Hepatocyte (in vitro differentiated cells): Measurements from ENCODE around the gene LDLRAP1. TPM values are rescaled to one million over a fixed set of nuclear protein-coding genes. Genes with fewer than 3 reads are reported as not detected.

Experiments used
- DNase-seq: peaks from one replicate; pipeline ENCODE4 v3.0.0-alpha.2; 2016; ENCODE audit warnings: low spot score
- H2AFZ ChIP-seq: fragments of 200-600 bp; sonication (generic); 2 replicates; pipeline ENCODE4 v1.6.0; 2016; ENCODE audit warnings: antibody characterized with exemption, mild to moderate bottlenecking
- H3K27ac ChIP-seq: fragments of 200-600 bp; sonication (generic); 2 replicates; pipeline ENCODE4 v1.5.1; 2016; ENCODE audit warnings: mild to moderate bottlenecking
- H3K27me3 ChIP-seq: fragments of 200-600 bp; sonication (generic); 2 replicates; pipeline ENCODE4 v1.6.1; 2016
- H3K36me3 ChIP-seq: fragments of 200-600 bp; sonication (generic); replicated peaks from 2 replicates; pipeline ENCODE4 v1.5.1; 2016; ENCODE audit warnings: low read depth; ENCODE audit not compliant: insufficient read depth
- H3K4me1 ChIP-seq: fragments of 200-600 bp; sonication (generic); 2 replicates; pipeline ENCODE4 v1.5.1; 2016; ENCODE audit warnings: mild to moderate bottlenecking, moderate library complexity; ENCODE audit not compliant: insufficient read depth
- H3K4me2 ChIP-seq: fragments of 200-600 bp; sonication (generic); 2 replicates; pipeline ENCODE4 v1.6.0; 2016
- H3K4me3 ChIP-seq: fragments of 200-600 bp; sonication (generic); 2 replicates; pipeline ENCODE4 v1.5.1; 2016; ENCODE audit warnings: mild to moderate bottlenecking
- H3K79me2 ChIP-seq: fragments of 200-600 bp; sonication (generic); 2 replicates; pipeline ENCODE4 v1.6.0; 2017; ENCODE audit warnings: mild to moderate bottlenecking
- H3K9me2 ChIP-seq: fragments of 200-600 bp; sonication (generic); replicated peaks from 2 replicates; pipeline ENCODE4 v1.6.0; 2017; ENCODE audit warnings: mild to moderate bottlenecking; ENCODE audit not compliant: insufficient read depth
- H3K9me3 ChIP-seq: fragments of 200-600 bp; sonication (generic); 2 replicates; pipeline ENCODE4 v1.5.1; 2016; ENCODE audit warnings: low read depth, mild to moderate bottlenecking
- H4K20me1 ChIP-seq: fragments of 200-600 bp; sonication (generic); 2 replicates; pipeline ENCODE4 v1.6.0; 2016; ENCODE audit warnings: mild to moderate bottlenecking; ENCODE audit not compliant: insufficient read depth, poor library complexity, severe bottlenecking
- CTCF ChIP-seq: fragments of 200-600 bp; sonication (generic); IDR thresholded peaks from 2 replicates; pipeline ENCODE4 v1.5.1; 2016; ENCODE audit warnings: antibody characterized with exemption, mild to moderate bottlenecking; ENCODE audit not compliant: poor library complexity
- EZH2 ChIP-seq: fragments of 200-600 bp; sonication (generic); IDR thresholded peaks from 2 replicates; pipeline ENCODE4 v1.6.1; 2016; ENCODE audit warnings: antibody characterized with exemption, mild to moderate bottlenecking, borderline replicate concordance
- EZH2phosphoT487 ChIP-seq: fragments of 200-600 bp; sonication (generic); IDR thresholded peaks from one replicate; pipeline ENCODE4 v1.6.1; 2018; ENCODE audit warnings: antibody characterized with exemption, mild to moderate bottlenecking, low read depth, moderate library complexity; ENCODE audit not compliant: unreplicated experiment, severe bottlenecking
- WGBS: methylation state at CpG from one replicate; pipeline ENCODE4 v1.1.6; 2016; ENCODE audit warnings: low lambda C conversion rate; ENCODE audit errors: missing lambda C conversion rate; 5-methylcytosine and 5-hydroxymethylcytosine counted together
- polyA plus RNA-seq: library from polyadenylated mRNA; unstranded; fragments of >200 nt; fragmentation: Nextera tagmentation; extraction: Ambion mirVana; gene quantifications from 2 replicates; pipeline ENCODE4 v1.2.1, GENCODE V29; 2016
- total RNA-seq: library from RNA; depleted of rRNA; stranded (reverse); fragments of >200 nt; gene quantifications from 2 replicates; pipeline ENCODE4 v1.2.3, GENCODE V29; 2014

Gene LDLRAP1
- total and polyA plus RNA-seq, 2 experiments from 2014 or later: 17.3 to 27.5 TPM

- Histone ChIP-seq H3K4me1 (no peaks in the 10 kb centered on the region), H3K36me3 (no peaks in the 10 kb centered on the region), H2AFZ (no peak overlapping the region), H3K9me3 (no peaks in the 10 kb centered on the region), H3K4me3 (no peak overlapping the region), H4K20me1 (no peaks in the 10 kb centered on the region), H3K9me2 (no peaks in the 10 kb centered on the region), H3K27me3 (no peaks in the 10 kb centered on the region), H3K79me2 (no peaks in the 10 kb centered on the region), H3K4me2 (no peak overlapping the region), H3K27ac (no peak overlapping the region)
- TF ChIP-seq EZH2: no peak
- TF ChIP-seq CTCF: no peak
- no peak for TF ChIP-seq EZH2phosphoT487
- no peak for DNase-seq
- 86% methylated on average over 4 of the region's 4 CpGs for WGBS
Measured at GRCh38 chr1:25525361-25525688, 18.1 kb upstream of the LDLRAP1 start.

GRCh38 chr1:25526753-25527152 lies 16.7 kb upstream of the LDLRAP1 start:
- H3K4me1 ChIP-seq: no peaks in the 10 kb centered on the region
- no peaks in the 10 kb centered on the region for H3K36me3 ChIP-seq
- no peak overlapping the region for H3K4me3 ChIP-seq
- no peaks in the 10 kb centered on the region for H3K9me3 ChIP-seq
- WGBS: 86% methylated on average over 2 of the region's 2 CpGs
- no peaks in the 10 kb centered on the region for H3K79me2 ChIP-seq
- no peak overlapping the region for H3K27ac ChIP-seq
- H3K27me3 ChIP-seq: no peaks in the 10 kb centered on the region
- TF ChIP-seq EZH2 (no peak), EZH2phosphoT487 (no peak), CTCF (no peak)
- H3K4me2 ChIP-seq: no peak overlapping the region
- DNase-seq: no peak
- no peaks in the 10 kb centered on the region for H4K20me1 ChIP-seq
- H2AFZ ChIP-seq: no peak overlapping the region
- H3K9me2 ChIP-seq: no peaks in the 10 kb centered on the region

GRCh38 chr1:25527226-25527846 lies 16.1 kb upstream of the LDLRAP1 start:
- Histone ChIP-seq H3K27ac (no peak overlapping the region), H3K27me3 (no peaks in the 10 kb centered on the region), H3K4me1 (no peaks in the 10 kb centered on the region), H3K9me2 (no peaks in the 10 kb centered on the region), H3K4me2 (no peak overlapping the region), H4K20me1 (no peaks in the 10 kb centered on the region), H3K79me2 (no peaks in the 10 kb centered on the region), H3K36me3 (no peaks in the 10 kb centered on the region), H3K4me3 (no peak overlapping the region), H3K9me3 (no peaks in the 10 kb centered on the region), H2AFZ (no peak overlapping the region)
- TF ChIP-seq EZH2phosphoT487 (no peak), EZH2 (no peak), CTCF (no peak)
- no peak for DNase-seq
- 95% methylated on average over 12 of the region's 12 CpGs for WGBS
